Measurements from ENCODE around the gene PTK6. TPM values are rescaled to one million over a fixed set of nuclear protein-coding genes. Genes with fewer than 3 reads are reported as not detected.

Gene PTK6
- total RNA-seq, 2 experiments from 2014 or later: 0.13 to 2.0 TPM

GRCh38 chr20:63504642-63505041, 32.5 kb downstream of the PTK6 start:
- TF ChIP-seq EZH2phosphoT487 (IDR thresholded peaks at IDR 0.05; ENCODE audit: borderline replicate concordance, low read depth, low read length): no peak
- no peak for TF ChIP-seq CTCF (conservative IDR thresholded peaks at IDR 0.05; ENCODE audit: low read length)
- intact Hi-C loops (cut with micrococcal nuclease; ENCODE audit: unreplicated experiment): no loop called here
- Histone ChIP-seq H3K4me2 (ENCODE audit: low read length) (no peak overlapping the region), H4K20me1 (ENCODE audit: insufficient read depth, low read length) (no peaks in the 10 kb centered on the region), H3K79me2 (ENCODE audit: insufficient read depth, low read depth, low read length) (no peaks in the 10 kb centered on the region), H2AFZ (ENCODE audit: low read length) (no peak overlapping the region), H3K36me3 (ENCODE audit: insufficient read depth, low read length) (no peaks in the 10 kb centered on the region), H3K4me1 (ENCODE audit: insufficient read depth, low read length, poor library complexity, severe bottlenecking) (peaks cover 21% of the 10 kb centered on the region), H3K4me3 (ENCODE audit: low read depth, low read length, poor library complexity, severe bottlenecking) (no peak overlapping the region), H3K27ac (ENCODE audit: low read depth, low read length, poor library complexity, severe bottlenecking) (no peak overlapping the region), H3K9me3 (ENCODE audit: low read length) (no peaks in the 10 kb centered on the region), H3K9me2 (ENCODE audit: insufficient read depth, low read length) (no peaks in the 10 kb centered on the region)
- DNase-seq (ENCODE audit: low spot score): no peak
- CTCF ChIA-PET (ENCODE audit: unreplicated experiment): no interaction called here
- POLR2A ChIA-PET: no interaction called here
- BruUV-seq (replicated peaks): no TSS peak

- POLR2A ChIA-PET: no interaction called here
- intact Hi-C loops (cut with micrococcal nuclease; ENCODE audit: unreplicated experiment): no loop called here
These were observed 33.7 kb downstream of the PTK6 start for GRCh38 chr20:63503524-63503923.

More at GRCh38 chr20:63503524-63503923, 33.7 kb downstream of the PTK6 start:
- no peak overlapping the region for H2AFZ ChIP-seq (ENCODE audit: low read length)
- no peaks in the 10 kb centered on the region for H4K20me1 ChIP-seq (ENCODE audit: insufficient read depth, low read length)
- H3K4me2 ChIP-seq (ENCODE audit: low read length): no peak overlapping the region
- H3K4me3 ChIP-seq (ENCODE audit: low read depth, low read length, poor library complexity, severe bottlenecking): no peak overlapping the region
- no peak overlapping the region for H3K27ac ChIP-seq (ENCODE audit: low read depth, low read length, poor library complexity, severe bottlenecking)
- no peaks in the 10 kb centered on the region for H3K79me2 ChIP-seq (ENCODE audit: insufficient read depth, low read depth, low read length)
- TF ChIP-seq EZH2phosphoT487 (IDR thresholded peaks at IDR 0.05; ENCODE audit: borderline replicate concordance, low read depth, low read length) (no peak), CTCF (conservative IDR thresholded peaks at IDR 0.05; ENCODE audit: low read length) (no peak)
- CTCF ChIA-PET (ENCODE audit: unreplicated experiment): no interaction called here
- H3K9me3 ChIP-seq (ENCODE audit: low read length): no peaks in the 10 kb centered on the region
- H3K4me1 ChIP-seq (ENCODE audit: insufficient read depth, low read length, poor library complexity, severe bottlenecking): peaks cover 20% of the 10 kb centered on the region
- no peaks in the 10 kb centered on the region for H3K36me3 ChIP-seq (ENCODE audit: insufficient read depth, low read length)
- BruUV-seq (replicated peaks): no TSS peak
- H3K9me2 ChIP-seq (ENCODE audit: insufficient read depth, low read length): no peaks in the 10 kb centered on the region
- DNase-seq (ENCODE audit: low spot score): no peak
